ENCODE measurements around the gene CREB5.

DNA sequence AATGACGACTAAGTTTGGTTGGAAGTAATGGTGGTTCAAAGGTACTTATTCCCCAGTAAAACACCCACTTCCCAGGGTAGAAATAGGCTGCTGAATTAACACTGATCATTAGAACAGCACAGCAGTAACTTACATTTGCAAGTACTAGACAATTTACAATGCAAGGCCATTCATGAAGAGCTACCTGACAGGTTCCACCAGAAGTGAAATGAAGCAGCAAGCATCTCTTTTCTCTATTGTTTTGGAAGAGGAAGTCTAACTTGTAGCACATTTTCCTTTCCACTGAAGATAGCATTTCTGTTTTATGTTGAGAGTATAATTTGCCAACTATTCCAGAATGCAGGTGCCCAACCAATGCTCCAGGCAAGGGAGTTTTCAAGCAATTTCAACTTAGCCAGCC is 145.9 kb downstream of the CREB5 start:
- TF ChIP-seq, protein P1, sequence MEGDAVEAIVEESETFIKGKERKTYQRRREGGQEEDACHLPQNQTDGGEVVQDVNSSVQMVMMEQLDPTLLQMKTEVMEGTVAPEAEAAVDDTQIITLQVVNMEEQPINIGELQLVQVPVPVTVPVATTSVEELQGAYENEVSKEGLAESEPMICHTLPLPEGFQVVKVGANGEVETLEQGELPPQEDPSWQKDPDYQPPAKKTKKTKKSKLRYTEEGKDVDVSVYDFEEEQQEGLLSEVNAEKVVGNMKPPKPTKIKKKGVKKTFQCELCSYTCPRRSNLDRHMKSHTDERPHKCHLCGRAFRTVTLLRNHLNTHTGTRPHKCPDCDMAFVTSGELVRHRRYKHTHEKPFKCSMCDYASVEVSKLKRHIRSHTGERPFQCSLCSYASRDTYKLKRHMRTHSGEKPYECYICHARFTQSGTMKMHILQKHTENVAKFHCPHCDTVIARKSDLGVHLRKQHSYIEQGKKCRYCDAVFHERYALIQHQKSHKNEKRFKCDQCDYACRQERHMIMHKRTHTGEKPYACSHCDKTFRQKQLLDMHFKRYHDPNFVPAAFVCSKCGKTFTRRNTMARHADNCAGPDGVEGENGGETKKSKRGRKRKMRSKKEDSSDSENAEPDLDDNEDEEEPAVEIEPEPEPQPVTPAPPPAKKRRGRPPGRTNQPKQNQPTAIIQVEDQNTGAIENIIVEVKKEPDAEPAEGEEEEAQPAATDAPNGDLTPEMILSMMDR (IDR thresholded peaks at IDR 0.05; ENCODE audit: borderline replicate concordance, extremely low read depth, low read length, poor library complexity, severe bottlenecking), result no peak
- TF ChIP-seq EZH2 (IDR thresholded peaks at IDR 0.05; ENCODE audit: borderline replicate concordance, low read depth, low read length, severe bottlenecking), result no peak

All from DND-41 (cell line).